ENCODE results near the gene OR2A1.
"Not testable (repeated sequence)": the region's sequence is repeated elsewhere in the genome, so short reads cannot be mapped to it uniquely, and the experiment has no call there.

DNA sequence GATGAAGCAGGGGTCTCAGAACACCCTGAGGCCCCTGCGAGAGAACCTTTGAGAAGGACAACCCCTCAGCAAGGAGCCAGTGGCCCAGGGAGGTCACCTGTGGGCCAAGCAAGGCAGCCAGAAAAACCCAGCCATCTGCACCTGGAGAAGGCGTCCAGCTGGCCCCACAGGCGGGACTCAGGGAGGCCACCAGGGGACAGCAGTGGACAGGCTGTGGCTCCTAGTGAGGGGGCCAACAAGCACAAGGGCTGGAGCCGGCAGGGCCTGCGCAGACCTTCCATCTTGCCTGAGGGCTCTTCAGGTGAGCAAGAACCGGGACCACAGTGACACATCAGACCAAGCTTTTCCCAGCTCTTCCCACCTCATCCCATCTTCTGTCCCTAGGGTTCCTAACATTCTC is 53.3 kb downstream of the OR2A1 start:
- TF ChIP-seq, protein P1, sequence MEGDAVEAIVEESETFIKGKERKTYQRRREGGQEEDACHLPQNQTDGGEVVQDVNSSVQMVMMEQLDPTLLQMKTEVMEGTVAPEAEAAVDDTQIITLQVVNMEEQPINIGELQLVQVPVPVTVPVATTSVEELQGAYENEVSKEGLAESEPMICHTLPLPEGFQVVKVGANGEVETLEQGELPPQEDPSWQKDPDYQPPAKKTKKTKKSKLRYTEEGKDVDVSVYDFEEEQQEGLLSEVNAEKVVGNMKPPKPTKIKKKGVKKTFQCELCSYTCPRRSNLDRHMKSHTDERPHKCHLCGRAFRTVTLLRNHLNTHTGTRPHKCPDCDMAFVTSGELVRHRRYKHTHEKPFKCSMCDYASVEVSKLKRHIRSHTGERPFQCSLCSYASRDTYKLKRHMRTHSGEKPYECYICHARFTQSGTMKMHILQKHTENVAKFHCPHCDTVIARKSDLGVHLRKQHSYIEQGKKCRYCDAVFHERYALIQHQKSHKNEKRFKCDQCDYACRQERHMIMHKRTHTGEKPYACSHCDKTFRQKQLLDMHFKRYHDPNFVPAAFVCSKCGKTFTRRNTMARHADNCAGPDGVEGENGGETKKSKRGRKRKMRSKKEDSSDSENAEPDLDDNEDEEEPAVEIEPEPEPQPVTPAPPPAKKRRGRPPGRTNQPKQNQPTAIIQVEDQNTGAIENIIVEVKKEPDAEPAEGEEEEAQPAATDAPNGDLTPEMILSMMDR (IDR thresholded peaks at IDR 0.05) = not testable (repeated sequence)
- not testable (repeated sequence) for TF ChIP-seq POLR2A, EP300 (IDR thresholded peaks at IDR 0.05)
